ENCODE data around the gene LRMDA. TPM values are rescaled to one million over a fixed set of nuclear protein-coding genes. Genes with fewer than 3 reads are reported as not detected.
A peak's percentile ranks its signal among the peaks of the same experiment; 100 is the strongest.

LRMDA gene
- total RNA-seq, 2 donors from 2014 or later = 12.2 to 25.4 TPM

- Histone ChIP-seq H3K9me3 (no peaks in the 10 kb centered on the region), H3K27me3 (no peaks in the 10 kb centered on the region), H3K4me1 (peaks cover under 1% of the 10 kb centered on the region), H3K4me3 (no peak overlapping the region), H3K27ac (no peak overlapping the region), H3K36me3 (replicated peaks in 1 of 2; ENCODE audit: insufficient read depth in 1 of 2, low read depth in 2 of 2) (no peaks in the 10 kb centered on the region)
- intact Hi-C loops (cut with DNase I) = loop anchor here (10.0 kb wide), 2 partner anchors 356 to 496 kb away; no protein-coding TSS in a partner anchor
- ATAC-seq (no peak), DNase-seq (no peak)
- WGBS, 2 donors = 91 to 93% methylated on average over 8 of the region's 8 CpGs
- no peak for TF ChIP-seq POLR2A (IDR thresholded peaks at IDR 0.05)
- TF ChIP-seq, protein P1, sequence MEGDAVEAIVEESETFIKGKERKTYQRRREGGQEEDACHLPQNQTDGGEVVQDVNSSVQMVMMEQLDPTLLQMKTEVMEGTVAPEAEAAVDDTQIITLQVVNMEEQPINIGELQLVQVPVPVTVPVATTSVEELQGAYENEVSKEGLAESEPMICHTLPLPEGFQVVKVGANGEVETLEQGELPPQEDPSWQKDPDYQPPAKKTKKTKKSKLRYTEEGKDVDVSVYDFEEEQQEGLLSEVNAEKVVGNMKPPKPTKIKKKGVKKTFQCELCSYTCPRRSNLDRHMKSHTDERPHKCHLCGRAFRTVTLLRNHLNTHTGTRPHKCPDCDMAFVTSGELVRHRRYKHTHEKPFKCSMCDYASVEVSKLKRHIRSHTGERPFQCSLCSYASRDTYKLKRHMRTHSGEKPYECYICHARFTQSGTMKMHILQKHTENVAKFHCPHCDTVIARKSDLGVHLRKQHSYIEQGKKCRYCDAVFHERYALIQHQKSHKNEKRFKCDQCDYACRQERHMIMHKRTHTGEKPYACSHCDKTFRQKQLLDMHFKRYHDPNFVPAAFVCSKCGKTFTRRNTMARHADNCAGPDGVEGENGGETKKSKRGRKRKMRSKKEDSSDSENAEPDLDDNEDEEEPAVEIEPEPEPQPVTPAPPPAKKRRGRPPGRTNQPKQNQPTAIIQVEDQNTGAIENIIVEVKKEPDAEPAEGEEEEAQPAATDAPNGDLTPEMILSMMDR (IDR thresholded peaks at IDR 0.05) = no peak
Measured at GRCh38 chr10:75418712-75419111, 12.7 kb upstream of the LRMDA start.

GRCh38 chr10:75422913-75423312, 8.5 kb upstream of the LRMDA start:
- H3K4me1 ChIP-seq = peaks cover 25% of the 10 kb centered on the region
- no peaks in the 10 kb centered on the region for H3K9me3 ChIP-seq
- no peaks in the 10 kb centered on the region for H3K27me3 ChIP-seq
- H3K4me3 ChIP-seq = no peak overlapping the region
- no peak overlapping the region for H3K27ac ChIP-seq
- no peak for ATAC-seq
- WGBS, 2 donors = 95 to 98% methylated on average over 6 of the region's 6 CpGs
- H3K36me3 ChIP-seq (replicated peaks in 1 of 2; ENCODE audit: insufficient read depth in 1 of 2, low read depth in 2 of 2) = no peaks in the 10 kb centered on the region
- intact Hi-C loops (cut with DNase I) = no loop called here
- TF ChIP-seq, protein P1 (IDR thresholded peaks at IDR 0.05) = no peak
- TF ChIP-seq POLR2A (IDR thresholded peaks at IDR 0.05) = no peak
- no peak for DNase-seq

DNA sequence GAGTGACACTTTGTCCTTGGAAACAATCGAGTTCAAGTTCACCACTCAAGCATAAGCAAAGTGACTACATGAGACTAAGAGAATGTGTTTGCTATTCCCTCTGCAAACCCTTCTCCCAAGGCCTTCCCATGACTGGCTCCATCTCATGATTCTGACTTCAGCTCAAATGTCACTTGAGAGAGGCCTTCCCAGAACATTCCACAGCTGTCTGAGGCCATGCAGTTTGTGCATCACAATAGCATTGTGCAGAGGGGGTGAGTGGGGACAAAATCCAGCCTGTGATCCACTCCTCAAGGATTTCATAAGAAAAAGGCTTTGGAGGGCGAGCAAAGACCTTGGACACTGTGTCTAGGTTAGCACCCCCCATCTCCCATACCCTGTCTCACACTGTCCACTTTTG, 6.9 kb upstream of the LRMDA start:
- Histone ChIP-seq H3K4me3 (no peak overlapping the region), H3K9me3 (no peaks in the 10 kb centered on the region), H3K27me3 (no peaks in the 10 kb centered on the region), H3K36me3 (replicated peaks in 1 of 2; ENCODE audit: insufficient read depth in 1 of 2, low read depth in 2 of 2) (no peaks in the 10 kb centered on the region), H3K27ac (peak overlapping the region in 1 of 4 donors; percentile 10), H3K4me1 (peaks cover 41% of the 10 kb centered on the region)
- TF ChIP-seq POLR2A (IDR thresholded peaks at IDR 0.05) = no peak
- TF ChIP-seq, protein P1 (IDR thresholded peaks at IDR 0.05) = no peak
- WGBS, 2 donors = 61 to 66% methylated on average over 2 of the region's 2 CpGs
- DNase-seq = no peak
- ATAC-seq = no peak
- intact Hi-C loops (cut with DNase I) = no loop called here

DNA sequence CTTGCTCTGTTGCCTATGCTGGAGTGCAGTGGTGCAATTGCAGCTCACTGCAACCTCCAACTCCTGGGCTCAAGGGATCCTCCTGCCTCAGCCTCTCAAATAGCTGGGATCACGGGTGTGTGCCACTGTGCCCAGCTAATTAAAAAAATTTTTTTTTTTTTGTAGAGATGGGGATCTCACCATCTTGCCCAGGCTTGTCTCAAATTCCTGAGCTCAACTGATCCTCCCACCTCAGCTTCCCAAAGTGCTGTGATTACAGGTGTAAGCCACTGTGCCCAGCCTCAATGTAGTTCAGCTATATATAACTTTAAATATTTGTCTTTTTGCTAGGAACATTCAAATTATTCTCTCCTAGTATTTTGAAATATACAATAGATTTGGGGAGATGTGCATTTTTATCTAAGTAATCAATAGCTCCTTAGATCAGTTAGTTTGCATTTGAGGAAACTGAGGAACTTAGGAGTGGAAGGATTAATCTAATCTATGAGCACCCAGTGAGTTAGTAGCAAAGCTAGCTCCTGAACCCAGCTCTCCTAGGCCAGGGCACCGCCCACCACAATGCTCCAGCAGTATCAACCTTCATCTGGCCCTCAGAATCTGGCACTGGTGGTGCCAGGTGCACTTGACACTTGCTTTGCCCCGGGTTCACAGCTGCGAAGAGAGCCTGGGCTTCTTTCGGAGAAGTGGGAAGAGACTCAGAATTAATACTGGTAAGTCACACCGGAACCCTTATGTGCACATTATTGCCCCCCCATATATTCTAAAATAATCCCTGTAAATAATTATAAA, 5.9 kb upstream of the LRMDA start:
- no peaks in the 10 kb centered on the region for H3K27me3 ChIP-seq
- ATAC-seq (peak; percentile 81), DNase-seq (peak; percentile 73 to 88 (median 78))
- H3K9me3 ChIP-seq = no peaks in the 10 kb centered on the region
- H3K4me1 ChIP-seq = peaks cover 50% of the 10 kb centered on the region
- no peak for TF ChIP-seq POLR2A (IDR thresholded peaks at IDR 0.05)
- TF ChIP-seq, protein P1 (IDR thresholded peaks at IDR 0.05) = no peak
- no peaks in the 10 kb centered on the region for H3K36me3 ChIP-seq (replicated peaks in 1 of 2; ENCODE audit: insufficient read depth in 1 of 2, low read depth in 2 of 2)
- intact Hi-C loops (cut with DNase I) = no loop called here
- WGBS, 2 donors = 41 to 62% methylated on average over 6 of the region's 6 CpGs
- no peak overlapping the region for H3K4me3 ChIP-seq
- H3K27ac ChIP-seq = peak overlapping the region in 2 of 4 donors; percentile 12 to 27

- ATAC-seq (no peak), DNase-seq (no peak)
- H3K4me3 ChIP-seq = no peak overlapping the region
- H3K4me1 ChIP-seq = peaks cover 58% of the 10 kb centered on the region
- H3K27ac ChIP-seq = no peak overlapping the region
- intact Hi-C loops (cut with DNase I) = no loop called here
- H3K9me3 ChIP-seq = no peaks in the 10 kb centered on the region
- no peaks in the 10 kb centered on the region for H3K36me3 ChIP-seq (replicated peaks in 1 of 2; ENCODE audit: insufficient read depth in 1 of 2, low read depth in 2 of 2)
- TF ChIP-seq, protein P1 (IDR thresholded peaks at IDR 0.05) = no peak
- TF ChIP-seq POLR2A (IDR thresholded peaks at IDR 0.05) = no peak
- WGBS, 2 donors = 86 to 94% methylated on average over 1 of the region's 1 CpG
- no peaks in the 10 kb centered on the region for H3K27me3 ChIP-seq
Measured at GRCh38 chr10:75426880-75427279, 4.5 kb upstream of the LRMDA start.

Data from body of pancreas (tissue), 4 donors.